ENCODE measurements around the gene GPR157.
A peak's percentile ranks its signal among the peaks of the same experiment; 100 is the strongest.
"Not testable (repeated sequence)": the region's sequence is repeated elsewhere in the genome, so short reads cannot be mapped to it uniquely, and the experiment has no call there.

GPR157 gene

GRCh38 chr1:9105336-9105867 is 23.5 kb downstream of the GPR157 start:
- DNase-seq (ENCODE audit: extremely low read depth, low read depth), result no peak
- TF ChIP-seq CTCF (IDR thresholded peaks at IDR 0.05; ENCODE audit: low read depth, low read length), result no peak

GRCh38 chr1:9101510-9102146 is 27.3 kb downstream of the GPR157 start:
- TF ChIP-seq CTCF (IDR thresholded peaks at IDR 0.05; ENCODE audit: low read depth, low read length), result peak; percentile 88
- peak; percentile 23 for DNase-seq (ENCODE audit: extremely low read depth, low read depth)

- no peak for DNase-seq (ENCODE audit: extremely low read depth, low read depth)
- TF ChIP-seq CTCF (IDR thresholded peaks at IDR 0.05; ENCODE audit: low read depth, low read length), result no peak
Measured at GRCh38 chr1:9100471-9101043, 28.3 kb downstream of the GPR157 start.

- TF ChIP-seq CTCF (IDR thresholded peaks at IDR 0.05; ENCODE audit: low read depth, low read length), result no peak
- DNase-seq (ENCODE audit: extremely low read depth, low read depth), result no peak
Measured at GRCh38 chr1:9099555-9099954, 29.3 kb downstream of the GPR157 start.

GRCh38 chr1:9097947-9098705 is 30.8 kb downstream of the GPR157 start:
- no peak for TF ChIP-seq CTCF (IDR thresholded peaks at IDR 0.05; ENCODE audit: low read depth, low read length)
- no peak for DNase-seq (ENCODE audit: extremely low read depth, low read depth)

- DNase-seq (ENCODE audit: extremely low read depth, low read depth), result no peak
- TF ChIP-seq CTCF (IDR thresholded peaks at IDR 0.05; ENCODE audit: low read depth, low read length), result no peak
Measured at GRCh38 chr1:9095818-9096217, 33.1 kb downstream of the GPR157 start.

GRCh38 chr1:9093996-9094595 is 34.8 kb downstream of the GPR157 start:
- not testable (repeated sequence) for DNase-seq (ENCODE audit: extremely low read depth, low read depth)
